HG03460 (cell line): ENCODE results near the gene KDM5B.
"Not testable (repeated sequence)": the region's sequence is repeated elsewhere in the genome, so short reads cannot be mapped to it uniquely, and the experiment has no call there.

ENCODE experiments used
- ATAC-seq: cut with Tn5 transposase; IDR thresholded peaks from one replicate; pipeline ENCODE4 v1.9.1; 2021; ENCODE audit not compliant: unreplicated experiment

KDM5B gene

GRCh38 chr1:202794051-202794740 lies 14.0 kb downstream of the KDM5B start:
- ATAC-seq: no peak

- ATAC-seq: no peak
These were observed 17.0 kb downstream of the KDM5B start for GRCh38 chr1:202791077-202791747.

DNA sequence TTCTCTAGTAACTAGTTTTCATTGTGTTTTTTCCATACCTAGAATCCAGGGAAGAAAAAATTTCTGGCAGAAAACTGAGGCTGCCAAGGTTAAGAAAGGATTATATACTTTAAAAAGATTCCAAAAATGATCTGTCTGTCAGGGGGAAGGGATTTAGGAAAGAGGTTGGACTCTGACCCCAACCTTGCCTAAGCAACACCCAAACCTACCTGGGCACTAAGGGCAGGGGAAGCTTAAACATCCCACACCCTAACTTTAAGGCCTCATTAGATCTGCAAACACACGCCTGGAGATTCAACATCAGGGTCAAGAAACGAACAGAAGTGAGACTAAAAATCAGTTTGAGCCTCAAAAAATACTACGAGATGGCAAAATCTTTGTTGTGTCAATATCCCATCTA lies 19.4 kb downstream of the KDM5B start:
- no peak for ATAC-seq

DNA sequence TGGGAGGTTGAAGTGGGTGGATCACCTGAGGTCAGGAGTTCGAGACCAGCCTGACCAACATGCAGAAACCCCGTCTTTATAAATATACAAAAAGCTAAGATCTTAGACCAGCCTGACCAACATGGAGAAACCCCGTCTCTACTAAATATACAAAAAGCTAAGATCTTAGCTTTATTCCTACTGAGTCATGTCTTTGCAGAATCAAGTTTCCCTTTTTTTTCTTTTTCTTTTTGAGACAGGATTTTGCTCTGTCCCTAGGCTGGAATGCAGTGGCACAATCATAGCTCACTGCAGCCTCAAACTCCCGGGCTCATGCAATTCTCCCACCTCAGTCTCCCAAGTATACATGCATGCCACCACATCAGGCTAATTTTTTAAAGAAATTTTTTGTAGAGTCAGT lies 21.4 kb downstream of the KDM5B start:
- ATAC-seq: no peak

DNA sequence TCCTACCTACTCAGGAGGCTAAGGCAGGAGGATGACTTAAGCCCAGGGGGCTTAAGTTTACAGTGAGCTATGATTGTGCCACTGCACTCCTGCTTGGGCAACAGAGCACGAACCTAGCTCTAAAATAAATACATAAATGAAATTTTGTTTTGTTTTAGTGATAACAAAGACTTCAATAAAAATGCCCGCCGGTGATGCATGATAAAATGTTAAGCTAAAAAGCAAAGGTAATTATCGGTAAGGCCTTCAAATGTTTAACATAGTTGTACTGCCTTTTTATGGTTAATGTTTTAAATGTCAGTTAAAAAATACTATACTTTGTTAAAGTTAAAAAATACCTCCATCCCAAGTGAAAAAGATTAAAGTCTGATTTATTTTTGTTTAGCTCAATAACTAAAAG lies 27.0 kb downstream of the KDM5B start:
- no peak for ATAC-seq

DNA sequence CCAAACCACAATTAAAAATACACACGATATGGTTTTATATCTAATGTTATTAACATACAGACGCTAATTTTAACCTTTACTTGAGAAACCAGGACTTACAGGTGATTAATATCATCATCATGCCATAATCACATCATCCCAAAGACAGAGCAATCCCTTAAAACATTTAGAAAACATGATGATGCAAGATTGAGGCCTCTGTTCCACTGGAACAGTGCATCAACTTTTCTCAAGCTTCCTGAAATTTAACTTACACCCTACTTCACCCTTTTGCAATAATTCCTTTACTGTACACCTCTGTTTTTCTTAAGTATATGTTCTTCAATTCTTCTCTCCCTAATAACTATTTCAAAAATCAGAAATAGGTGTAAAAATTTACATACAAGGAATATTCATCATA lies 38.1 kb downstream of the KDM5B start:
- ATAC-seq: no peak

DNA sequence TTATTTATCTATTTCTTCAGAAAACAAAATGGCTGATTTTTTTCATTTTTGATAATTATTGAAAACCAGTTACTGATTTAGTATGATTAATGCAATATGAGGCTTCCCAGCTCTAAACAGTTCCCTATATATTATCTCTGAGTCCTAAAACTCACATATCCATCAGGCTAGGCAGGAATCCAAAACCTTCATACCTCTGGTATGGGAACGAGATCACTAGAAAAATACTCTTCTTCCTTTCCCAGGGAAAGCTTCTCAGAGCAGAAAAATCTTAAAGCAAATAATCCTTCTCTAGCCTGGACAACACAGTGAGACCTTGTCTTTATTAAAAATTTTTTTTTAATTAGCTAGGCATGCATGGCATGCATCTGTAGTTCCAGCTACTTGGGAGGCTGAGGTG lies 42.5 kb downstream of the KDM5B start:
- no peak for ATAC-seq

DNA sequence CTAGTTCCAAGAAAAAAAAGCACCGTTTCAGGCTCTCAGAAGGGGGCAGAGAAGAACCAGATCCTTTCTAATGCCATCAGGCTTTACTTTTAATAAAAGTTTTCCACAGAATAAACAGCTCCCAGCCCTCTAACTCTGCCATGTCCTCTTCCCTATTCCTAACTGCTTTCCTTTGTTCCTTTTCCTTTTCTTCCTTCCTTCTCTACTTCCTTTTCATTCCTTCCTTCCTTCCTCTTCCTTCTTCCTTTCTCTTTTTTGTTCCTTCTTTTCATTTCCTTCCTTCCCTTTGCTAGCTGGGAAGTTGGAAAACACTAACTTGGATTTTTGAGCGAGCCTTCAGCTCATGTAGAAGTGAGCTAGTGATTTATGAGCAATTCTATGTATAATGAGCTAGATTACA lies 46.2 kb downstream of the KDM5B start:
- ATAC-seq: no peak

DNA sequence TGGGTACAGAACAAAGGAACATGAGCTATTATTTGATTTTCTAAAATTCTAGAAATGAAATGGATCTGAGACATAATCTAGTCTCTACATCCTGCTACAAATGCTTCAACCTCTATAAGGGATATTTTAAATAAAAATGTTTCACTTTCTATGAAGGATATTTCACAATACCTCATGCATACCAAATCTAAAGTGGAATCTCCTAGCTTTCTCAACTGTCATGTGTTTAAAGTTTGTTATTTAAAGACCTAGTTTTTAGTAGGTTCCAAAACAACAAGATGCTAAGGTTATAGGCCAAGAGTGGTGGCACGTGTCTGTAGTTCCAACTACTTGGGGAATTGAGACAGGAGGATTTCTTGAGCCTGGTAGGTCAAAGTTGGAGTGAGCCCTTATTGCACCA lies 47.6 kb downstream of the KDM5B start:
- no peak for ATAC-seq

GRCh38 chr1:202756391-202756790 lies 51.8 kb downstream of the KDM5B start:
- ATAC-seq: no peak

GRCh38 chr1:202754293-202754692 lies 53.9 kb downstream of the KDM5B start:
- ATAC-seq: no peak

- no peak for ATAC-seq
These were observed 55.4 kb downstream of the KDM5B start for GRCh38 chr1:202752774-202753173.

DNA sequence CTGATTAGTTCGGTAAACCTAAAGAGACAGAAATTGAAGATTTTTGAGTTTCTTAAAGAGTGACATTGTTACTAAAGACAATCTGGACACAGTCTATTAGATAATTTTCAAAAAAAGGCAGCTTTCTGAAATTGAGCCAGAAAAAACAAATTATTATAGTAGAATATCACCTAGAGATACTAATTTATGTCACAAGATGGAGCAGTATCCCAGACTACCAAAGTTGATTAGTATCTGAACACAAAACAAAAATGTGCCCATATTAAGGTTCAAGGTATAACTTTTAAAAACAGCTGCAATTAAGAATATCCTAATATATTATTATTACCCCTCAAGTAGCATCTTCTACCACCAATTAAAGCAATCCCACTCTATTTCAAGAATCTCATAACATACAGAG lies 57.5 kb downstream of the KDM5B start:
- ATAC-seq: no peak

DNA sequence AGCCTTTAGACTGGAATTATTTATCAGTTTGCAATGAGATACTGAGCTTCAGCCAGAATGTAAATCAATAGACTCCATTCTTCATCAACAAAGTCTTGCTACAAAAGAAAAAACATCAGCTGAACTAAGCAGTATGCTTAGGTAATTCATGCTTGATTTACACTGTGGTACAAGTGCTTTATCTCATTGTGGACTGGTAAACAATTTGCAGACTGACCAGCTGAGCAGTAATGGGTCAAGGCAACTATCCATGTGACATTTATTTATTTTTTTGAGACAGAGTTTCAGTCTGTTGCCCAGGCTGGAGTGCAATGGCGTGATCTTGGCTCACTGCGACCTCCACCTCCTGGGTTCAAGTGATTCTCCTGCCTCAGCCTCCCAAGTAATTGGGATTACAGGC lies 58.2 kb downstream of the KDM5B start:
- no peak for ATAC-seq

- no peak for ATAC-seq
These were observed 62.8 kb downstream of the KDM5B start for GRCh38 chr1:202745323-202745888.

GRCh38 chr1:202744770-202745169 lies 63.5 kb downstream of the KDM5B start:
- not testable (repeated sequence) for ATAC-seq

- ATAC-seq: no peak
These were observed 65.7 kb downstream of the KDM5B start for GRCh38 chr1:202742496-202742895.

GRCh38 chr1:202733251-202733650 lies 75.0 kb downstream of the KDM5B start:
- ATAC-seq: no peak

- ATAC-seq: no peak
These were observed 79.3 kb downstream of the KDM5B start for GRCh38 chr1:202728951-202729350.

GRCh38 chr1:202725526-202725925 lies 82.7 kb downstream of the KDM5B start:
- no peak for ATAC-seq

GRCh38 chr1:202723708-202724107 lies 84.5 kb downstream of the KDM5B start:
- no peak for ATAC-seq

- not testable (repeated sequence) for ATAC-seq
These were observed 85.2 kb downstream of the KDM5B start for GRCh38 chr1:202723046-202723445.
